HG03457 (cell line): ENCODE data around the gene LRBA.
"Not testable (repeated sequence)": the region's sequence is repeated elsewhere in the genome, so short reads cannot be mapped to it uniquely, and the experiment has no call there.

Experiments
- ATAC-seq: cut with Tn5 transposase; IDR thresholded peaks from one replicate; pipeline ENCODE4 v1.9.1; 2021; ENCODE audit warnings: moderate number of reproducible peaks; ENCODE audit not compliant: unreplicated experiment

LRBA gene

DNA sequence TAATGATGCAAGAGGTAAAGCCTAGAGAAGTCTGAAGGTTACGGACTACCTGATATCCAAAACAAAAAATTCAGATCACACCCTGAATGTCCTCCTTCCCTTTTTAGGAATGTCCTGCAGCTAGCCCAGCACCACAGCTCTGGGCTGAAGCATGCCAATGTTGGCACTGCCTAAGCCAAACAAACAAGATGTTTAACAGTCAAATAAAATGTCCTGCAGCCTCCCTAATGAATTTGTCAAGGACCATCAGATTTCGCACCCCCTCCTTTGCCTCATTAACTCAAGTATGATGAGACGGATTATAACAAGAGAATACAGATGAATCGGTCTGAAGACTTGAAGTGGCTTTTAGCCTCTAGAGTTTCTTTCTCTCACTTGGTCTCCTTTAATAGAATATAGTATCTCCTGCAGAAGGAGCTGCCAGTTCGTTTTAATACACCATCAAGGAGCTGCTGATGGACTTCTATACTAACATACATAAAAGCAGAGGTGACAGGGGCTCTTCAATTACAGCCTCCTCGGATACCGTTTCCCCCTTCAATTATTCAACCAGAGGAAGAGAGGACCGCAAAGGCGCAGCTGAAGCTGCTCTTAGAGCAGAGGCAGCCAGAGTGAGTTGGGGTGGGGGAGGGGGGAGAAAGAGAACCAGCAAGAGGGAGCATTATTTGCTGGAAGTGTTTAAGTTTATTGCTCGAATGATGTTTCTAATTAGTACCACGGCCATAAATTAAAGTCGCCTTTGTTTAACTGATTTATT is 436.2 kb downstream of the LRBA start:
- ATAC-seq: no peak

DNA sequence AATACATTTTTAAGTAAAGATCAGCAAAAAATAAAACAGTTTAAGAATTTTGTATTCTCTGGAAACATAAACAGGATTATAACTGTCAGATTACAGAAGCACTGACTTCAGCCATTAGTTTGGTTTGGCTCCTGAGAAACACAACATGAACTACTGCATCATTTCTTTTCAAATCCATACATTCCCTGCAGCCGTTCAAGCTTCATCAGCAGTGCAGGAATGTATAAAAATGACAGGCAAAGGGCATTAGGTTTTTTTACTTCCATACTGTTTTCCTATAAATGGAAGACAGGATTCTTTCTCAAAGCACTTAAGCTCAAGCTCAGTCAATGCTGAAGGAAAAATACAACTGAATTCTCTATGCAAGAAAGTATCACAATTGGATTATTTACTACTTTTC is 437.3 kb downstream of the LRBA start:
- no peak for ATAC-seq

DNA sequence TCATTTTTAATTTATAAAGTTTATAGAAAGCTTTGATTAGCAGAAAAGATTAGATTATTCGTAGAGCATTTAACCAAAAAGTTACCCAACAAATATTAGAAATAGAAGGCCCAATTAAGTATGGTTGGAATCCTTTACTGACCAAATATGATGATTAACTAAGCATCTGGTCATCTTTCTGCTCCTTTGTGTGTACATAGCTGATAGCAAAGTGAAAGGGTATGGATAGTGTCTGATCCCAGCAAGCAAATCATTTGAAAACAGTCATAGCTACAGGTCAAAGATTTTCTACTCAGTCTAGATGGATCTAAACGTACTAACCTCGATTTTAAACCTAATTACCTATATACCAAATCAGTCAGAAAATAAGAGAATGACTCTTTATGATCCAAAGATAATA is 440.4 kb downstream of the LRBA start:
- ATAC-seq: no peak

DNA sequence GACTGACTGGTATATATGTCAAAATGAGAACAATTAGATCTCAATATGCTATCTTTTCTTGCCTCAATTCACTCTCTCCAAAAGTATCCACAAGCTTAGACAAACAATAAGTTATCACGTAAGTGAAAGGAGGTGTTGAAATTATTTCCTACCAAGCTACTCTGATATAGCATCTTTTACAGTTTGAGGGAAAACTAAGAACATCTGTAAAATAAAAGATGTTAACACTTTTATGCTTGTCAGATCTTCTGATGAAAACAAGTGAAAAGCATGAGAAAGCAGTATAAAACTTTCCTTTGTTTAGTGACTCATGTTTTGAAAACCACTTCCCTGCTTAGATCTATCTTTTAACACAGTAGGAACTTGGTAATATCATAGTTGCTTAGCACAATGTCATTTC is 441.6 kb downstream of the LRBA start:
- no peak for ATAC-seq

DNA sequence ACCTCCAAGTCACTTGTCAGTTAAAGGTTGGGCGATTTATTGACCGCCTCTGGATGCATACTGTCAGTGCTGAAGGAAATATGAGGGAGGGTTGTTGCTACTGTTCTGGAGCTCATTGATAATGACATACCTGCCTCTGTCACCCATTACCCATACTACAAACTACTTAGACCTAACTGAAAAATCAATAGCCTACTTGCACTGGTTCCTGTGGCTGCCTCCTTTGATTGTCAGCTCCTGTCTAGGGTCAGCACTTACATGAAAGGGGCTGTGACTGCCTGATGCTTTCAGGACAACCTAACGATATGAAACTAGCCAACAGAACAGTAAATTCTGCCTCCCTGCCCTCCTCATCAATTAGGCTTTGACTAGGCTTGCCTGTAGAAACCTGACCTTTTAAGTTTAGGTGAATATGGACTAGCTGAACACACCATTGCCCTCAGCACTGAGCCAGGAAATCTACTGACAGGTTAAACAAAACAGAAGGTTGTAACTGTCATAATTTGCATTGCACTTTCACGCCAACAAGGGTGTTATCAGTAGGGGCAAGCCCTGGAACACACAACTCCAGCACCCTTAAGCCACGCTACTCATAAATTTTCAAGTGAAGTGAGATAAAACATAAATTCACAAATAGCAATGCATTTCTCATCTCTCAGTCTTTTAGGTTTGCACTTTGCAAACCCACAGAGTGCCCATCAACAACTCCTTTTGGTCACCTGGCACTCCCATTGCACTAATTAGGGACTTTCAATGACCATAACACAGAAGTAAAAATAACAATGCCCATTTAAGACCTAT is 442.2 kb downstream of the LRBA start:
- no peak for ATAC-seq

DNA sequence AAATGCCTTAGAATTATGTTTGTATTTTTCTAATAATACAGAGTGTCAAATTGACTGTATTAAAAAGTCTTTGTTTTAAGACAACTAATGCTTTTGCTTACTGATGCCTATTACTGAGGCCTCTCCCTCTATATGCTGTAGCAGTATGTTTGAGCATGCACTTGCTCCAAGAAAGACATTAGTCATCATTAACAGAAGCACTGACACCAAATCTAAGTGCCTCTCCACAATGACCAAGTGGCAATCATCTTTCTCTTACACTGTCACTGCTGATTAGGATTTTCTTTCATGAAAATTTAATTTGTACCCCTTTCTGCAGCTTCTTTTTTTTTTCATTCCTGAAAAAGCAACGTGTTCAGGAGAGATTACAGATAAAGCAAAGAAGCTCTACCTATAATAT is 444.2 kb downstream of the LRBA start:
- ATAC-seq: no peak

DNA sequence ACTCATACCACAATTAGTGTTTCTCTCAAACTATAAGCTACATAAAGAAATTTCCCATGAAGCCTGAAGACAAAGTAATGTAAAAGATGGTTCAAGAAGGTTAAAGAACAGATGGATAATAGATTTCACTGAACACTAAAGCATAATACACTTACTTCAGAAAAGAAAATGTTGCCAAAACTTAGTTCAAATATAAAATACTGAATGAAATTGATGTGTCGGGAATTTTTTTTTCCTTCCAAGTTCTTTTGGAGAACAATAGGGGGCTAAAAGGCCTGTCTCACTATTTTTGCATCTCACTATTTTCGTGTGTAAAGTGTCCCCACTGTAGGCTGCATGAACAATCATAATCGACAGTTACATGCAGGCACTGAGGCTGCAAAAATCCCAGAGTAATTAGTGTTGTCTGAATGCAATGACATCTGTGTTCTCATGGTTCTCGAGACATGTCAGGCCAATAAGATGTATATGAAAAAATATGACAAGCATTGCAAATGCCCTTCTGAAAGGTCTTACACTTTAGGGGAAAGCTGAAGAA is 445.0 kb downstream of the LRBA start:
- ATAC-seq: no peak

DNA sequence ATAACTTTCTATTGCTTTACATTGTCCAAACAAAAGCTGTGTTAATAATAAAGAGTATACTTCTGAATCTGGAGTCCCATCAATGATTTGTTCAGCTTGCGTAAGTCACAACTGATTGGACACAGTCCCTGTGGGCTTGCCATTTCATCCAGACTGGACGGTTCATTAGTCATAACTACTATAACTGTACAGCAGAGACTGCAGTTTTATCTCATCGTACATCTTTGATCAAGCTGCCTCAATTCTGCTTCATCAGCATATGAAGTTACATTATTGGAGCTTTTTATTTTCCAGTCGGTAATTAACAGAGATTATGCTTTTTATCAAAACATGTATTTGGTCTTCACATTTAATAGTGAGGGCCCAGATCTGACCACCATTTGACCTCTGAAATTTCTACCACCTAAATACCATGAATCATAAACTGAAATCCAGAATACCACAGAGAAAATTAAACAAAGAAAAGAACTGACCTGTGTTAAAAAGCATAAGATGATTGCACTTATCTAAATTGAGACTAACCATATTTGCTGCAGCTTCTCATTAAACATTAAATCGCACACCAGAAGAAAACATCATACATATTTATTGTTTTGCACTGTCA is 445.6 kb downstream of the LRBA start:
- no peak for ATAC-seq

DNA sequence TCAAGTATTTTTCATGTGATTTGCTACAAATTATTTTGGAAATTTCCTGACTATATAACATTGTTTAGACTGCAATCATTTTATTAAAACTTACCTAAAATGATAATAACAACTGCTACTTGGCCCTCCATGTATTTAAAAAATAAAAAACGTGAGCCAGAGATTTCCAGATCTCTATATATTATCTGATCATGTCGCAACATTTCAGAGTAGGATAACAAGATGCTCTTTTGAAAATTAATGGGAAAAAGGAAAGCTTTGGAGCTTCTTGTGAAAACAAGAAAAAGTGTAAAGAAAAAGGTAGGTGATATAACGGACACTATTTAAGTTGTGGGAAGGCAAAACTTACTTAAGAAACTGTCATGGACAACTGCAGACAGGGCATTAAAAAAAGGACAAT is 448.0 kb downstream of the LRBA start:
- no peak for ATAC-seq

DNA sequence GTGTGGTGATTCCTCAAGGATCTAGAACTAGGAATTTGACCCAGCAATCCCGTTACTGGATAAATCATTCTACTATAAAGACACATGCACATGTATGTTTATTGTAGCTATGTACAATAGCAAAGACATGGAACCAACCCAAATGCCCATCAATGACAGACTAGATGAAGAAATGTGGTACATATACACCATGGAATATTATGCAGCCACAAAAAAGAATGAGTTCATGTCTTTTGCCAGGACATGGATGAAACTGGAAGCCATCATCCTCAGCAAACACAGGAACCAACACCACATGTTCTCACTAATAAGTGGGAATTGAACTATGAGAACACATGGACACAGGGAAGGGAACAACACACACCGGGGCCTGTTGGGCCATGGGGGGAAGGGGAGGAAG is 450.1 kb downstream of the LRBA start:
- ATAC-seq: not testable (repeated sequence)

DNA sequence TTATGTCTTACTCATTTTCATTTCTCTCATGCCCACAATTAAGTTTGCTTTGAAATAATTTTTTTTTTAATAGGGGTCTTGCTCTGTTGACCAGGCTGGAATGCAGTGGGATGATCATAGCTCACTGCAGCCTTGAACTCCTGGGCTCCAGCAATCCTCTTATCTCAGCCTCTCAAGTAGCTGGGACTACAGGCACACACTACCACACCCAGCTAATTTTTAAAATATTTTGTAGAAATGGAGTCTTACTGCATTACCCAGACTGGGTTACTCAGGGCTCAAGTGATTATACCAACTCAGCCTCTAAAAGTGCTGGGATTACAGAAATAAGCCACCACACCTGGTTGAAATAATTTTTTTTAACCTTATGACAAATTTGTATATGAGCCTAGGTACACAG is 452.3 kb downstream of the LRBA start:
- no peak for ATAC-seq

DNA sequence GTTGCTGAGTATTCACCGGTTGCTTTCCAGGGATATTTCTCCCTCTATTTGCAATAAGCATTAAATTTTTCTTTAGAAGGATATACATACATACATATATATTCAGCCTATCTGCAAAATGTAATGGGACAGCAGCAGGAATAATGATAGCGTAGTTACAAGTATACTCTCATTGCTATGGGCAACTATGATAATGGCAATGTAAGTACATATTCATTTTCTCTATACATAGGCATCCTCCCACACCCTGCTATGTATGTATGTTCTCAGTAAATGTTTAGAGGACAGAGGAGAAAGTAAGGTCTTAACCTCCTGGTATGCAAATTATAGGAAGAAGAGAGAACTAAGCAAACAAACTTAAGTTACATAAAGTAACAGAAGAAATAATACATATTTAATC is 452.8 kb downstream of the LRBA start:
- ATAC-seq: no peak

DNA sequence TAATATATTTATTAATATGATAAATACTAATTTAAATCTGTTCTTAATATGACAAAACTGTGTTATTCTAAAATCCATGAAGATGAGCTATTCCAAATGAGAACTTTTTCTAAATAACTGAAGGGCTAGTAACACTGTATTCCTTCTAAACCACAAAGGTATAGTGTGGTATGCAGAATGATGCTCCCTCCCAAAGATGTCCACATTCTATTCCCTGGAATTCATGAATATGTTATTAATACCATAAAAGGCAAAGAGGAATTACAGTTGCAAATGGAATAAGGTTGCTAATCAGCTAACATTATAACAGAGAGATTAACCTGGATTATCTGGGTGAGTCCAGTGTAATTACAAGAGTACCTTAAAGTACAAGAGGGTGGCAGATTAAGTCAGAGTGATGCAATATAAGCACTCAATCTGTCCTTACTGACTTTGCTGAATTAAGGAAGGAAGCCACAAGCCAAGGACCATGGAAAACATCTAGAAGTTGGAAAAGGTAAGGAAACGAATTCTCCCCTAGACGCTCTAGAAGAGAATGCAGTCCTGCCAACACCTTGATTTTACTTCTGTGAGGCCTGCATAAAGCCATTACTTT is 453.8 kb downstream of the LRBA start:
- ATAC-seq: no peak

DNA sequence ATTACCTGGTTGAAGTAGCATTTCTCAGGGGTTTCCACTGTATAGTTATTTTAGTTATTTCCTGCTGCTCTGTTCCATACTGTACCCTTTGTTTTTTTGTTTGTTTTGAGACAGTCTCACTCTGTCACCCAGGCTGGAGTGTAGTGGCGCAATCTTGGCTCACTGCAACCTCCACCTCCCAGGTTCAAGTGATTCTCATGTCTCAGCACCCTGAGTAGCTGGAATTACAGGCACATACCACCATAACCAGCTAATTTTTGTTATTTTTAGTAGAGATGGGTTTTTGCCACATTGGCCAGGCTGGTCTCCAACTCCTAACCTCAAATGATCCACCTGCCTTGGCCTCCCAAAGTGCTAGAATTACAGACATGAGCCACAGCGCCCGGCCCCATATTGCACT is 457.3 kb downstream of the LRBA start:
- ATAC-seq: not testable (repeated sequence)

DNA sequence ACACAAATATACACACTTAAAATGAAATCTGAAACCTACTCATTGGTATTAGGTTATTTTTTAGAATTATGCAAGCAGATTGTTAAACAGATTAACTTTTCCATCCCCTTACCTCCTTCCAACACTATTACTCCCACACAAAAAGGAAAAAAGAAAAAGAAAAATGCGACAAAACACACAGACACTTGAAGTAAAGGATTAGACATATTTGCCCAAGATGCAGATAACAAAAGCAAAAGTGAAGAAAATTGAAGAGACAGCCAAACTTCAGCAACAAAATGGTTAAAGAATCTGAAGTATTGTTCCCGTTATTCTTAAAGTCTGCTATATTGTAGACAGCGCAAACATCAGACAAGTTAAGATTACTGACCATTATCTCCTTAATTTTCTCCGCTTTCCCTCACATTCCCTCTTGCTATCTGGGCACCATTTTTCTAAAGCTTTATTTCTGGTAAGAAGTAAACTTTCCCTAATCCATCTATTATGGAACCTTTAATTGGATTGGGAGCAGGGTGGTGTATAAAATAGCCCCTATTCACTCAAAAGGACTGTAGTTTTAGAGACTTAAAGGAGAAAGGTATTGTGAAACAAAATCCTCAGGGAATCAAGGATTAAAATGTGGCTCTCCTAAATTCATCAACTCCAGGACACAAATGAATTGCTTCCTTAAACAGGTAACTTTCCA is 467.8 kb downstream of the LRBA start:
- ATAC-seq: no peak

DNA sequence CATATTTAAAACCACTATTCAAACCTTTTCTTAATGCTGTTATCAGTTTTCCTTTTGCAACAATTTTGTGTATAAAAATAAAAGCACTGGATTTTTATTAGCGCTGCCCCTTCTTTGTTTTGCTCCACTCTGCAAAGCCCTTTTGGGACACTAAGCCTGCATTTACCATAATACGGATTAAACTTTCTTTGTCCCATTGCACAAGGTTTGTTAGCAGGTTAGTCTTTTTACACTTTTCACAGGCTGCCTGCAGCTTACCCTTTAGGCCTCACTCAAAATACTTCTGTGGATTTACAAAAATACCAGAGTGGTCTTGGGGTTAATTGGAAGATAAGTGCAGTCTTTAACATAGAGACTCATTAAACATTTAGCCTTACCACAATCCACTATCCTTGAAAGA is 468.8 kb downstream of the LRBA start:
- no peak for ATAC-seq

DNA sequence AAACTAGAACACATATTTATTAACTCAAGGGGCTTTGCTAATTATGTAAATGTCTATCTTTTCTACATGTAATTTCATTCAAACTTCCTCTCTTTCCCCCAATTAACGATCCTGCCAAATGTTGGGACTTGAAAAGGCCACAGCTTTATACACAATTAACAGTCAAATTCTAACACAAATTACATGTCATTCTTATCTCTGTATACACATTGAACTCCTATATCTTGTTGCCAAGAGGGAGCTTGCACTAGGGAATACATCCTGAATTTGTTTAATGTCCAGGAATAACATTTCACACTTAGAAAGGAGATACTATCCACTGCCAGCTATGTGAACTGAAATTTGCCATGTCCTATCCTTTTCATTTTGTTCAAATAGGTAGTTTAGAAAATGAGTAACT is 472.0 kb downstream of the LRBA start:
- no peak for ATAC-seq

DNA sequence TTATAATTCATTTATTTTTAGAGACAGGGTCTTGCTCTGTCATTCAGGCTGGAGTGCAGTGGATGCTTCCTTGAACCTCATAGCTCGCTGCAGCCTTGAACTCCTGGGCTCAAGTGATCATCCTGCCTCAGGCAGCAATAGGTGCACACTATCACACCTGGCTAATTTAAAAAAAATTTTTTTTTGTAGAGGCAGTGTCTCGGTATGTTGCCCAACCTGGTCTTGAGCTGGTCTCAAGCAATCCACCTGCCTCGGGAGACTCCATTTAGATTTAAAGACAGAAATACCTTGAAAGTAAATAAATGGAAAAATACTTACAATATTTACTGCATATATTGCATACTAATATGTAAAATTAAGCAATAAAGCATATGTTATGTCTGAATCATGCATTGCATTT is 473.4 kb downstream of the LRBA start:
- no peak for ATAC-seq

DNA sequence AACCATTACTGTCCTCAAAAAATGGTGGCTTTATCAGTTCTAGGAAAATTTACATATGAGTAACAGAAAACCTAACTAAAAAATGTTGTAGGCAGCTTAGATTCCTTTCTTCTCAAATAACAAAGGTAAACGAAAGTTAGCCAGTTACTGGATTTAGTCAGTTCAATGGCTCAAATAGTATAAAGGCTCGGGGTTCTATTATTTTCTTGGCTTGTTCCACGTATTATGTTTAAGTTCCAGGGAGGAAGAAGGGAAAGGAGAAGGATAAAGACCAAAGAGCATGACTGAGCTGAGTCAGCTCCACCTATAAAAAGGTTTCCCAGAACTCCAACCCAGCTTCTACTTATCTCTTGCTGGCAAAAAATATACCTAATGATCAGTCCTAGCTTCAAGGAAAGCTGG is 474.1 kb downstream of the LRBA start:
- ATAC-seq: no peak

DNA sequence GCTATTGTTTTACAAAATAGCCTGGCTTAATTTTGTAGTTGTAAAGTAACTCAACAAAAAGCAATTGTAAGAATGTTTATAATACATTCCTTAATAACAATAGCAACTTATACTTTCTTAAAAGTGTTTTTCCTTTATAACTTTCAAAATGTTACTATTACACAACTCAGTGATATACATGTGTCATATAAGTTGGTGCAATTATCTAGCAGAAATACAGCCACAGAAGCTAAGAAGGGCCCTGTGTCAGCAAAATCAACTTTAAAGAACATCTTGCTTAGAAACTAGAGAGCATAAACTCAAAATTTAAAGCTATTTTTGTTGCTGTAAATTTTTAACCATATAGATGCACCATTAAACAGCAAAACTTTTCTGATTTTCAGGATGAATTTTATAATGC is 474.5 kb downstream of the LRBA start:
- no peak for ATAC-seq

DNA sequence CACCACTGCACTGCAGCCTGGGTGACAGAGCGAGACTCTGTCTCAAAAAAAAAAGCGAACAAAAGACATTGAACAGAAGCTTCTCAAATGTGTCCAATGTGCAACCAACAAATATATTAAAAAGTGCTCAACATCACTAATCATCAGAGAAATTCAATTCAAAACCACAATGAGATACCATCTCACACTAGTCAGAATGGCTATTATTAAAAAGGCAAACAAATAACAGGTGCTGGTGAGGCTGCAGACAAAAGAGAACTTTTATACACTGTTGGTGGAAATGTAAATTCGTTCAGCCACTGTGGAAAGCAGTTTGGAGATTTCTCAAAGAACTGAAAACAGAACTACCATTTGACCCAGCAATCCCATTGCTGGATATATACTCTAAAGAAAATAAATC is 477.2 kb downstream of the LRBA start:
- ATAC-seq: not testable (repeated sequence)
